Fibroblast of mammary gland (primary cell): ENCODE results near the gene TENM4.

Source experiments
- DNase-seq: peaks from one replicate; pipeline ENCODE4 v3.0.0-alpha.2; 2010; ENCODE audit warnings: low read depth
- H3K4me3 ChIP-seq: 2 replicates; pipeline ENCODE4 v1.5.1; 2011; ENCODE audit warnings: low read depth, mild to moderate bottlenecking, low read length, moderate library complexity; ENCODE audit not compliant: control insufficient read depth
- CTCF ChIP-seq: conservative IDR thresholded peaks from 2 replicates; pipeline ENCODE4 v1.5.1; 2011; ENCODE audit warnings: low read depth, low read length, inconsistent platforms; ENCODE audit not compliant: control insufficient read depth, insufficient read depth

TENM4 gene

GRCh38 chr11:79168530-79169110, 272.2 kb downstream of the TENM4 start:
- TF ChIP-seq CTCF, result no peak
- no peak overlapping the region for H3K4me3 ChIP-seq
- DNase-seq, result no peak

- no peak overlapping the region for H3K4me3 ChIP-seq
- peak; percentile 25 for DNase-seq
- TF ChIP-seq CTCF, result no peak
Measured at GRCh38 chr11:79167510-79168188, 273.2 kb downstream of the TENM4 start.

GRCh38 chr11:79165908-79166307, 274.9 kb downstream of the TENM4 start:
- DNase-seq, result no peak
- no peak for TF ChIP-seq CTCF
- H3K4me3 ChIP-seq, result no peak overlapping the region

GRCh38 chr11:79160791-79161403, 279.9 kb downstream of the TENM4 start:
- DNase-seq, result peak; percentile 60
- H3K4me3 ChIP-seq, result no peak overlapping the region

GRCh38 chr11:79159657-79160450, 281.0 kb downstream of the TENM4 start:
- peak; percentile 31 for TF ChIP-seq CTCF
- no peak for DNase-seq
- no peak overlapping the region for H3K4me3 ChIP-seq

More at GRCh38 chr11:79160791-79161403, 279.9 kb downstream of the TENM4 start:
- peak; percentile 53 for TF ChIP-seq CTCF

GRCh38 chr11:79157738-79158137, 283.1 kb downstream of the TENM4 start:
- DNase-seq, result no peak
- no peak for TF ChIP-seq CTCF
- H3K4me3 ChIP-seq, result no peak overlapping the region
